ENCODE measurements around the gene SMYD3.
"Not testable (repeated sequence)": the region's sequence is repeated elsewhere in the genome, so short reads cannot be mapped to it uniquely, and the experiment has no call there.

SMYD3 gene

DNA sequence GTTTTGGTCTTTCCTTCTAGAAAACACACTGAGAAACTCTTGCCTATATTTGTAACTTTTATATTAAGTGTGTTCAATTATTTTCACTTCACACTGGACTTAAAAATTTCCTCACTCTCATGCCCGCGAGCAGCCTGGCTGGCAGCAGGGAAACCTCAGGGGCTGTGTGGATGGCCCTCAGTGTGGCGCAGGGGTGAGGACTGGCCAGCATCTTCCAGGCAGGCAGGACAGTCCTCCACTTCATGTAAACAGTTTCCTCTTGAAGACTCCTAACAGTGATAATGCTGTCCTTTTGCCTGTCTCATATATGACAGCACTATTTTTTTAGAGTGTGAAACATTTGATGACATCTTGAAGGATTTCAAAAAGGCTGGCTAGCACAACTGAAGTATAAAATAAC is 733.7 kb downstream of the SMYD3 start:
- DNase-seq, result no peak

DNA sequence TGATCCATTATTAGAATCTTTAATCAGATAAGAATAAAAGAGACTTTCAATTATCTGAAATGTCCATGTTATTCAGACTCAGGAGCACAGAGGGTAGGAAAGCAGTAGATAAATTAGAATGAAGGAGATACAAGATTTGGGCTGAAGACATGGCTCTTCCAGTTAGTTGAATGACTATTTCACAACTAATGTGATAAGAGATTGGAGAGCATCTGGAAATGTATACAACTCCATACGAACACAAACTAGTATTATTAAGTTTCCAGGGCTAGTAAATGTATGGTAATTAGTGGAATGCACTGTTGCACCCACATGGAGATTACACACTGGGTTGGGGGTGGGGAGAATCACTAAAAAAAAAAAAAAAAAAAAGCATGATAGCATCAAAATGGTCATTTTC is 734.3 kb downstream of the SMYD3 start:
- no peak for DNase-seq

DNA sequence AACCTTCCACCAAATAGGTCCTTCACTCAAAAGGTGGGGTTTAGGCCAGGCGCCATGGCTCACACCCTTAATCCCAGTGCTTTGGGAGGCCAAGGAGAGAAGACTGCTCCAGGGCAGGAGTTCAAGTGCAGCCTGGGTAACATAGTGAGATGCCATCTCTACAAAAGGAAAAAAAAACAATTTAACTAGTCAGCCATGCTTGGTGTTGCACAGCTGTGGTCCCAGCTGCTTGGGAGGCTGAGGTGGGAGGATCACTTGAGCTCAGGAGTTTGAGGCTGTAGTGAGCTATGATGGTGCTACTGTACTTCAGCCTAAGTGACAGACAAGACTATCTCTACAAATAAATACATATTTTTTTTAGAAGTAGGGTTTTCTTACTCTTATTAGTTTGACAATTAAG is 734.8 kb downstream of the SMYD3 start:
- no peak for DNase-seq

DNA sequence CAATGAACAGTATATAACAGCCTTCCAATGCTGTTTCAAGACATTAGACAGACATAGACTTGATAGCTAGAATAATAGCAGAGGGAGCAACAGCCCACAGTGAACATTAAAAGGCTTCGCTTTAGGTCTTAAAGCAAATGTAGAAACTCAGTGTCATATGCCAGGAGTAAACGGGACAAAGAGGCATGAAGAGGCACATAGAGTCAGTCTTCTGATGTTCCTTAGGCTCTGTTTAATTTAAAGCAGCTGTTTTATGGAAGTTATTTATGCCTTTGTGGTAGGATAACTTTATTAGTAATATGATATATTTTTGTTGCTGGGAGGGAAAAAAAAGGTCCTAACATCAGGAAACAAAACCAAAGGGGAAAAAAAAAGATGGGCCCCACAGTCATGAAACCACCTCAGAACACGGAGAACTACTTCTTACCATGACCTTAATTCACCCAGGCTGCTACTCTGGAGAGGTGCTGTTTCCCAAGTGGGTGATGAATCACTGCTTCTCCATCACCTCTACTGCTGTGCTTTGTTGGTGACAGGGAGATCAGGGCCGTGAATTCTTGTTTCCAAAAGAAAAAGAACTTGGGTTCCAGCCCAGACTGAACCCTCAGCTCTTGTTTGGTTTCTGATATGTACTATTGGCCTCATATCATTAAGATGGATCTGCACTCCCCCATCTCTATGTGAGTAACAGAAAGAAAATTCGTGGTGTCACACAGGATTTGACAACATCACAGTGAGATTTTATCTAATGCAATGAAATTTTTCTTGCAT is 735.4 kb downstream of the SMYD3 start:
- DNase-seq, result no peak

DNA sequence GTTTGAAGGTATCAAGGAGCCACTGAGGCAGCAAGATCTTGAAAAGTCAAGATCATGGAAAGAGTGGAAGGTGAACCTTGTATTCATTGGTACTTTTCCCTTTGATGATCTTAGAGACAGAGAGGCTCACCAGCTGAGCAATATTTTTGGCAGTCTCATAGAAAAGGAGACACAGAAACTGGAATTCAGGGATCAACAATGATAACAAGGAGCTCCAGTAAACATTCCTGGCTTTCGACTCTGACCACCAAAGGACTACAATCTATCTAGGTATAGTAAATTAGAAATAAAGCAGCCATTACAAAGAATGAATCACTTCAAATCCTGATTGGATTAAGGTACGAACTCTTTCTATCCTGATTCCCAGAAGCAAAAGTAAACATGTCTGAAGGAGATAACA is 736.9 kb downstream of the SMYD3 start:
- no peak for DNase-seq

DNA sequence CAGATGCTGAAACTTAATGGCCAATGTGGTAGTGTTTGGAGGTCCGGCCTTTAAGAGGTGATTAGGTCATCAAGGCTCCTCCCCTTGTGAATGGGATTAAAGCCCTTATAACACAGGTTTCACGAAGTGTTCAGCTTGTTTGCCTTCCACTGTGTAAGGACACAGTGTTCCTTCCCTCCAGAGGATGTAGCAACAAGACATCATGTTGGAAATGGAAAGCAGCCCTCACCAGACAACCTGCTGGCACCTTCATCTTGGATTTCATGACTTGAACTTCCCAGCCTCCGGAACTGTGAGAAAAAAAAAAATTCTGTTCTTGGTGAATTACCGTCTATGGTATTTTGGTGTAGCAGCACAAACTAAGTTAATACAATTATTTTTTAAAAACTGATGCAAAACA is 738.5 kb downstream of the SMYD3 start:
- no peak for DNase-seq

DNA sequence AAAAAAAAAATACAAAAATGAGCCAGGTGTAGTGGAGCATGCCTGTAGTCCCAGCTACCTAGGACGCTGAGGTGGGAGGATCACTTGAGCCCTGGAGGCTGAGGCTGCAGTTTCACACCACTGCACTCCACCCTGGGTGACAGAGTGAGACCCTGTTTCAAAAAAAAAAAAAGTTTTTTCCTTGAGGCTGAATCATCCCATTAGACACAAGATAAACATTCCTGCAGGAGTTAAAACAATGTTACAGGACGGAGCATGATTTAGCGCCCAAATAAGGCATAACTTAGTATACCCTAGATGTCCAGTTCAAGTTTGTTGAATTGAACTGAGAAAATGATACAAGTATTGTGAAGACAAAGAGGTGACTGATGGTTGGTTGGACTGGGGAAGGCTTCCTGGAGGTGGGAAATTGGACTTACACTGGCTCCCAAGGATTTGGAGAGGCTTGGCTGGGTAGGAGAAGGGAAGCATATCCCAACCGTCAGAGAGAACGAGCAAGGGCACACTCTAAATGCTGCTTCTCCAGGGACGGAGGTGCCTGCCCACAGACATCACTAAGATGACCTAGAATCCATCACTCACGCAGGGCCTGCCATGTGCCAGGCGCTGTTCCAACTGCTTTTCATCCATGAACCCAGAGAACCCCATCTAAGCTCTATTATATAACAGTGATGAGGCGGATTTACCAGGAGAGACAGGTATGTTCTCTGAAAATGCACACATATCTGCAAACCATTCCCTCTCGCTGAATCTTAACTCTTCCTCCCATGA is 741.7 kb downstream of the SMYD3 start:
- DNase-seq, result no peak

DNA sequence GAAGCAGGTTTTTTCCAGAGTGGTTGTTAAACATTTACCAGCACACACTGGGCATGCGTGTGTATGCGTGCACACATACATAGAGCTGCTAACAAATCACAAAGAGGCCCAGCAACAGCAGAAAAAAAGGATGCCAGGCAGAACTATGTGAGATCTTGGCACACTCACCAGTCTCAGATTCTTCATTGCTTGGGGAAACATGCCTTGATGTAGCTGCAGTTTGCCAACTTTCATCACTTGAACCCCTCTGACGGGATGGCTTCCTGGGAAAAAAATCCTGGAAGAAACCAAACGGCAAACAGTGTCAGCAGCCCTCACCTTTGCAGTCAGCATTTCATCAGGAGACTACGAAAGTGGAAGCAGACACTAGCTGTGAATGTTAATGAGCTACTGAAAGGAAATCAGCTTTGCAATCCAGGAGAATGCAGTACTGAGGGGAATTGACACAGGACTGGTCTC is 743.2 kb downstream of the SMYD3 start:
- no peak for DNase-seq

DNA sequence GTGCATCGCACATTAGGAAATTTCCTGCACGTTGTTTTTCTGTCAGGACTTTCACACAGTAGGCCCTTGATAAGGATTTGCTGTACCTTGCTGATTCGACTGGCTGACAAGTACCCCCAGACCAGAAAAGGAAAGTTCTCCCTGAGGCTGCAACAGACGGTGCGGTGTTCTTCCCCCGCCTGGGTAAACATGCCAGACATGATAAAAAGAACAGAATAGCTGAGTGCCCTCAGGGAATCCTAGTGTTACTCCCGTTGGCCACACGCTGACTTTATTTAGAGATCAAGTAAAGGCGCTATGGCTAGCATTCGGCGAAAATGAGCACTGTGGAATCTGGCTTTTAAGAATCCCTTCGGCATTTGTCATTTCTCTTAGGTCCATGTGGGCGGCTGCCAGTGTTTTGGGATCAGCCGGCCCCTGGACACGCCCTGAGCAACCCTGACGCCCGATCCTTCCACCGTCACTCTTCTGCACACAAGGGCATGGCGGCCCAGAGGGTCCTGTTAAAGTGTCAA is 744.6 kb downstream of the SMYD3 start:
- DNase-seq, result no peak

DNA sequence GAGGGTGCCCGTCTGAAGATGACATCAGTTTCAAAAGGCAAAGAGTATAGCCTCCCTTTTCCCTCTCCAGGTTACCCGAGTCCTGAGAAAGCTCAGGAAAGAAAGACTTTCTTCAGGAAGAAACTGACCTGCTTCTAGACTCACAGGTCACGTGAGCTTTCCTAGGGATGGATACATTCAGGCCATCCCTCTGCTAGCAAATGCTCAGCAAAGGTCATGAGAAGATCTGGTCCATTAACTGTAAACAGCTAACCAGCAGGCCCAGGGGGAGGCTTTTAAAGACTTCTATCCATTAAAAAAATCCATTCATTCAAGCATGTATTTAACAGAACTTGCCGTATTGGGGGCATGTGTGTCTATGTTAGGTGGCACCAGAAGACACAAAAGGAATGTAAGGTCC is 746.8 kb downstream of the SMYD3 start:
- DNase-seq, result no peak

DNA sequence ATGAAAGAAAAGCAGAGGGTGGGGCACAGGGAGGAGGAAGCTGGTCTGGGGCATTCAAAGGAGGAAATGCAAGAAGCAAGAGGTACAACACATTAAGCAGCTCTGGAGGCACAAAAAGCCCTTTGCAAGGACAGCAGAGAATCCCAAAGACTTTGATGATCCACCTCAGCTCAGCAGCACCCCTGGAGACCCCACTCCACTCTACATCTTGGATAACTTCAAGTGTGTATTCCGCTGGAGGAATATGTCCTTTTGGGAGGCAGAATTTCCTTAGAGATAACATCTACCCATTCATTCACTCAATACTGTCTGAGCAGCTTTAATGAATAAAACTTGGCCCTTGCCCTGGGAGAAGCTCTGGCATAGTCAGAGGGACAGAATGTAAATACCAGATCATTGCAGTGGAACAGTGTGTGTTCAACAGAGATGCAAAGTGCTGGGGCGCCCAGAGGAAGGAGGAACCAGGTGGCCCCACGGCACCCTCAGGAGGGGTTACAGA is 752.6 kb downstream of the SMYD3 start:
- no peak for DNase-seq

DNA sequence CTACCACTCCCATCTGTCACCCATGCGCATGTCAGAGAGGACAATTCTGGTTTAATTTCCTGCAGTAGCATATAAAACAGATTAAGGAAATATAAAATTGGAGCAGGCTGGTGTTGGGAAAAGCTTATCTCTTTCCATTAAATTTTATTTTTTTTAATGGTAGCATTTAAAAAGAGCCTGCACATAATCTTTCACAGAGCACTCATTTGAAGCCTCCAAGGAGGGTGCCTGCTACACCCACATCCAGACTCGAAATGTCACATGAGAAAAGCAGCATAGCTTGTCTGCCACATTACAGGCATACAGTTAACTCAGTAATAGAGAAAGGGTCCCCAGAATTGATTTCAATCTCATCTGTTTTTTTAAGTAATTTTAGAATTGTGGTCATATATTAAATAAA is 753.3 kb downstream of the SMYD3 start:
- DNase-seq, result no peak

DNA sequence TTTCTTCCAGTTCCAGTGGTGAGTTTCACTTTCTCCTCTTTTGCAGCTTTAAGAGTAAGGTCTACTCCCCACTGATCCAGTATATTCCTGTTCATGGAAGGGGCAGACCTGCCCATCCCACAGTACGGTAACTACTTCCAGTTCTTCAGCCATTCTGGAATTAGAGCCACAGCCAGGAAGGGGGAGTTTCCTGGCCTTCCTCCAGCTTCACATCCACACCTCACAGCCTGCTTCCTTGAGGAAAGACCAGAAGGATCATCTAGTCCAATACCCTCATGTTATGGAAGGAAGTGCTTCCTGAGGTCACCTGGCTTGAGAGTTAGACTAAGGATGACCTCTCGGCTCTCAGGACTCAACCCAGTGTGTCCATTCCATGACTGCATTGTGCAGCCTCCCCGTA is 754.5 kb downstream of the SMYD3 start:
- no peak for DNase-seq

DNA sequence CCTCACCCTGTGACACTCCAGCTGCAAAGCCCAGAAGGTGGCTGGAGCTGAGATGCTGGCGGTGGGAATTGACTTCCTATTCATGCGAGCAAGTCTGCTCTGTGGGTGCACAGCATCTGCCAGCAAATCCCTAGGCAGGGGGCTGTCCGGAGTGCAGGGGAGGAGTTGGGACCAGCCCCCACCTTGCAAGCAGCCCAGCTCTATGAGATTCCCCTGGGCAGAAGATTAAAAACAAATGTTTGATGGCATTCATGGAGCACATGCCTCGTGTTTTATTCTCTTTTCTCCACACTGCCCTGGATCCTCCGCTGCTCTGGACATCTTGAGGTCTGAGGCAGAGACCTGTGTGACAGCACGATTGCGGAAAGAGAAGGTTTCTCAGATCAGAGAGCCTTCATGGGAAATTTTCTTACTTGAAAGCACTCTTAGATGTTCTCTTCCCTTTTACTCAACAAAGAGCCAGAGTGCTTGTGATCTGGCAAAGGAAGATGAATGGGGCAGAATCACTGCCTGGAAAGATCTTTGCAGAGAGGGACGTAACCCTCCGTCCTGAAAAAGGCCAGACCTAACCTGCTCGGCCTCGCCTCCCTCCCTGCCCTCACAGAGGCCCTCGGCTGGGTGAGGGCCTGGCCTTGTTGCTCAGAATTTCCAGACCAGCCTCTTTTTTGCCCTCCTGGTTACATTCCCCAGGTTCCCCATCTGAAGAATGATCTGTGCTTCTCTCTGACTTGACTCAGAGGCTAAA is 755.2 kb downstream of the SMYD3 start:
- no peak for DNase-seq

DNA sequence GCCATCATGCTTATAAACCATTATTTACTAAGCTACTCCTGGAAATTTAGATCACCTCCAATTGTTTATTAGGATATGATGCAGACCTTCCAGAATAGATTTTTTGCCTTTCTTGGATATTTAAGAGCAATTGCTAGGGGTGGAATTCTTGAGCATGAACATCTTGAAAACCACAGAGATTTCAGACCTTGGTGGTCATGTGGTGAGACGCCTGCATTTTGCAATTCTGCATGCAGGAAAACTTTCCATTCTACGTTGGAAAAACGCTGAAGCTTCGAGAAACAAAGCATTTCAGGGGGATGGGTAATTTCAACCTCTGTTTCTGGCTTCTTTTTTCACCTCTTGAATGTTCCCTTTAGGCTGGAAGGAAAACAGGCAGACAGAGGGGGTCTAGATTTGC is 756.0 kb downstream of the SMYD3 start:
- no peak for DNase-seq

DNA sequence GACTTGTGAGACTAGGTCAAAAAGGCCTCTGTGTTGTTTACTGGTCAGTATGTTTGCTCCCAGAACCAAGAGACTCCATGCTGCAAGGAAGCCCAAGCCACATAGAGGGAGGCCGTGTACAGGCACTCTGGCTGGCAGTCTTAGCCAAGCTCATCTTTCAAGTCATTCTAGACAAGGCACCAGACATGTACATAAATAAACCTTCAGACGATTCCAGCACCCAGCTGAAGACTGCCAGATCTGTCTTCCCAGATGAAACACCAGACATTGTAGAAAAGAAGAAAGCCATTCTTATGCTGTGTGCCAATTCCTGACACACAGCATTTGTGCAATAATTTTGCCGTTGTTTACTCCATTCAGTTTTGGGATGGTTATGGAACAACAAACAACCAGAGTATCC is 756.8 kb downstream of the SMYD3 start:
- DNase-seq, result no peak

DNA sequence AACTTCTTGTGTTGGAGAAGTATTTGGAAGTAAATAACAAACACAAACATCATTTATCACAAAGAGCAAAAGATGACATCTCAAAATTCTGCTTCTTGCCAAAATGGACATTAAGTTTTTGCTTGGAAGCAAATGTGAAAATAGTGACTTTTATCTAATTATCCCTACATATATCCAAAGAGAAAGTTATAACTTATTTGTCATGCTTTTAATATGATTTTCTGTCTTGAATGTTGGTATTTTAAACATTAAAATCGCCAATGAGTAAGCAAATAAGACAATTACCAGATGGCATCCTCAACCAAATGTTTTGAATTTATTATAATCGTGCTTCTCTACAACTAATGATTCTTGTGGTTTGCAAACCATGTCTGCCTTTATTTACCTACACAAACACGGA is 758.0 kb downstream of the SMYD3 start:
- DNase-seq, result no peak

DNA sequence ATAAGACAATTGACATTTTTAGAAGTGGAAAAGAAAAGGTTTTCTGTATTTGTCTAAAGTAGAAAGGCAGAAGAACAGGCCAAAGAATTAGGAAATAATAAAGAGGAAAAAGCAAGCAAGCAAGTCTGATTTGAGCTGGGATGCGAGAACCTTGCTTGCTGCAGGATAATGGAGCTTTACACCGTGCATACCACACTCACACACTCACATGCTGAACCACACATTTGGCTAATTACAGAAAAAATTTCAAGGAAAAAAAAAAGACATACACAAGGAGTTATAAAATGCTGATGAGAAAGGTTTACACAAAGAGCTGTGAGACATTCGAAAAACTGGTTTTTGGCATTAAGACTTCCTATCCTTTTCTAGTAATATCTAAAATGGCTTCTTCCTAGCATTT is 758.4 kb downstream of the SMYD3 start:
- DNase-seq, result no peak

DNA sequence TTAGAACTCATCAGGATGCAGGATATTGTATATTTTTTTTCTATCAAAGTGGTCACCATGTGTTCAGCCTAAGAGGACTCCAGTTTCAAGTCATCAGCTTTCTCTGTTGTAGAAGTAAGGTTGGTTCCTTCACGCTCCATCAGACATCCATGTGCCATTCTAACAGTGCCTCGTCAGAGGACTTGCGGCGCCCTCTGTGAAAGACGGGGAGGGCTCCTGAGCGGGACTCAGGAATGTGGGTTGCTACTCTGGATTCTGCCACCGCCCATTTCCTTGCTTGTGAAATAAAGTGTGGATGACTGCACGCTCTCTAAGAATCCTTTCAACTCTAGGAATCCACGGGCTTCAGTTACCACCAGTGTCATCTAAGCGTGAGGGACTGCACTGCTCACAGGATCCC is 758.8 kb downstream of the SMYD3 start:
- no peak for DNase-seq

DNA sequence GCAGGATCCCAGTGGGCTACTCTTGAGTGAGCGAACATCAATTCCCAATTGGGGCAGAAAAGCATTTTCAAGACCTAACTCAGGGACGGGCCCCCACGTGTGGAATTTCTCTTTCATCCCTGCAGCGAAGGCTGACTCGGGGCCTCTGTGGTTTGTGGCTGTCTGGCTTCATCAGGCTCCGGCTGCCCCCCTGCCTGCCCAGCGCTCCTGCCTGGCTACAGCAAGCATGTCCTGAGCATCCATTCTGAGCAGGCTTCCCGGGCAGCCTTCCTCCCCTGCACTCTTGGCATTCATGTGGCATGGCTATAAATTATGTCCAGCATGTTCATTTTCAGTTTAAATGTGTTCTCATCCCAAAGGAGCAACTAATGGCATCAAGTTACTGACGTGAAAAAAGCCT is 764.2 kb downstream of the SMYD3 start:
- DNase-seq, result no peak

DNA sequence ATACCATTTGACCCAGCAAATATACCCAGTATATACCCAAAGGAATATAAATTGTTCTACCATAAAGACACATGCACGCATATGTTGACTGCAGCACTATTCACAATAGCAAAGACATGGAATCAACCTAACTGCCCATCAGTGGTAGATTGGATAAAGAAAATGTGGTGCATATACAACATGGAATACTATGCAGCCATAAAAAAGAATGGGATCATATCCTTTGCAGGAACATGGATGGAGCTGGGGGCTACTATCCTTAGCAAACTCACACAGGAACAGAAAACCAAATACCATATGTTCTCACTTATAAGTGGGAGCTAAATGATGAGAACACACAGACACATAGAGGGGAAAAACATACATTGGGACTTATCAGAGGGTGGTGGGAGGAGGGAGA is 766.7 kb downstream of the SMYD3 start:
- DNase-seq, result not testable (repeated sequence)

DNA sequence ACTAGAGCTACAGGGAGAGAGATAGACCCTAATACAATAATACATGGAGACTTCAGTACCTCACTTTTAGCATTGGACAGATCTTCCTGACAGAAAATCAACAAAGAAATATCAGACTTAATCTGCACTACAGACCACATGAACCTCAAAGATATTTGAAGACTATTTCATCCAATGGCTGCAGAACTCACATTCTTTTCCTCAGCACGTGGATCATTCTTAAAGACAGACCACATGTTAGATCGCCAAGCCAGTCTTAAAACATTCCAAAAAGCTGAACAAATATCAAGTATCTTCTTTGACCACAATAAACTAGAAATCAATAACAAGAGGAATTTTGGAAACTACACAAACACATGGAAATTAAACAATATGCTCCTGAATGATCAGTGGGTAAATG is 776.3 kb downstream of the SMYD3 start:
- no peak for DNase-seq

DNA sequence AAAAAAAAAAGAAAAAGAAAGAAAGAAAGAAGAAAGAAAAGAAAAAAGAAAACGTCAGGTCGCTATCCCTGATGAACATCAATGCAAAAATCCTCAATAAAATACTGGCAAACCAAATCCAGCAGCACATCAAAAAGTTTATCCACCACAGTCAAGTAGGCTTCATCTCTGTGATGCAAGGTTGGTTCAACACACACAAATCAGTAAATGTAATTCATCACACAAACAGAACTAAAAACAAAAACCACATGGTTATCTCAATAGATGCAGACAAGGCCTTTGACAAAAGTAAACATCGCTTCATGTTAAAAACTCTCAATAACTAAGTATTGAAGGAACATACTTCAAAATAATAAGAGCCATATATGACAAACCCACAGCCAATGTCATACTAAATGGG is 779.0 kb downstream of the SMYD3 start:
- not testable (repeated sequence) for DNase-seq
